K562 (cell line): ENCODE results near the gene CDC42BPB. TPM values are rescaled to one million over a fixed set of nuclear protein-coding genes. Genes with fewer than 3 reads are reported as not detected.

ENCODE experiments used
- ATAC-seq: fragments of 200-7000 bp; cut with Tn5 transposase; 3 replicates; pipeline ENCODE4 v1.9.1; 2020; ENCODE audit warnings: moderate library complexity
- BruUV-seq: library from RNA; stranded (reverse); fragments of 400-500 nt; replicated peaks from 2 replicates; lab custom pipeline; 2021; lab: Mats Ljungman, UMichigan
- CTCF ChIA-PET: fragments of 300-600 bp; formaldehyde crosslinking; extraction: SDS; loops from one replicate; lab custom pipeline; 2021; ENCODE audit warnings: low intra/inter-chr PET ratio; lab: Yijun Ruan, JAX
- POLR2A ChIA-PET: fragments of 300-600, 350-650 bp; sonication (Branson Sonifier 250); formaldehyde crosslinking; extraction: SDS; loops from one replicate; lab custom pipeline; 2021; ENCODE audit warnings: antibody characterized with exemption, inconsistent platforms; lab: Yijun Ruan, JAX
- DNase-seq, 4 experiments: peaks; one replicate each; pipeline versions ENCODE4 v3.0.0 to v3.0.0-alpha.2; 2011 to 2018; ENCODE audit warnings: low spot score in 3 of 4, mixed read lengths in 3 of 4; ENCODE audit errors: extremely low read depth in 1 of 4
- FAIRE-seq: peaks from 2 replicates; lab custom pipeline; 2011; peaks lifted over from hg19 to GRCh38; lab: Jason Lieb, UNC
- H2AFZ ChIP-seq: 2 replicates; pipeline ENCODE4 v1.6.0; 2011; ENCODE audit warnings: low read depth, low read length, control low read depth, inconsistent platforms
- H3K27ac ChIP-seq: fragments of 200-600 bp; 3 replicates; pipeline ENCODE4 v1.8.0; 2011; ENCODE audit warnings: low read depth, mild to moderate bottlenecking, control low read depth, inconsistent platforms, low read length, moderate library complexity, mixed read lengths; ENCODE audit errors: extremely low read depth
- H3K27me3 ChIP-seq, 2 experiments: fragments of 300-600 bp in 1 of 2; 2 replicates in 1 of 2; 3 replicates in 1 of 2; pipeline versions ENCODE4 v1.6.0 to v1.8.0; 2011; ENCODE audit warnings: inconsistent platforms in 2 of 2, low read length in 2 of 2, mild to moderate bottlenecking in 1 of 2, mixed read lengths in 1 of 2, moderate library complexity in 1 of 2; ENCODE audit not compliant: control insufficient read depth in 2 of 2, insufficient read depth in 2 of 2
- H3K36me3 ChIP-seq: fragments of 300-600 bp; 3 replicates; pipeline ENCODE4 v1.8.0; 2011; ENCODE audit warnings: mild to moderate bottlenecking, low read length, inconsistent platforms; ENCODE audit not compliant: control insufficient read depth, insufficient read depth
- H3K4me1 ChIP-seq, 2 experiments: fragments of 200-600 bp in 1 of 2; replicated peaks in 1 of 2; 2 replicates in 1 of 2; 3 replicates in 1 of 2; pipeline versions ENCODE4 v1.5.1 to v1.8.0; 2011; ENCODE audit warnings: inconsistent platforms in 2 of 2, low read length in 2 of 2, mild to moderate bottlenecking in 1 of 2, mixed read lengths in 1 of 2, moderate library complexity in 1 of 2; ENCODE audit not compliant: control insufficient read depth in 2 of 2, insufficient read depth in 2 of 2
- H3K4me2 ChIP-seq: 2 replicates; pipeline ENCODE4 v1.6.1; 2011; ENCODE audit warnings: low read length, control low read depth, inconsistent platforms, mixed read lengths; ENCODE audit not compliant: insufficient read depth
- H3K4me3 ChIP-seq: fragments of 200-600 bp; sonication (generic), shearing (Covaris generic); 2 replicates; pipeline ENCODE4 v1.5.1; 2016; ENCODE audit warnings: control low read depth, inconsistent platforms
- H3K79me2 ChIP-seq: fragments of 200-600 bp; 3 replicates; pipeline ENCODE4 v1.8.0; 2011; ENCODE audit warnings: low read length, inconsistent platforms; ENCODE audit not compliant: control insufficient read depth, insufficient read depth
- H3K9ac ChIP-seq, 2 experiments: 2 replicates each; pipeline versions ENCODE4 v1.6.0 to v1.6.1; 2011; ENCODE audit warnings: low read depth in 2 of 2, low read length in 2 of 2, control low read depth in 1 of 2, inconsistent platforms in 1 of 2, mild to moderate bottlenecking in 1 of 2, mixed read lengths in 1 of 2; ENCODE audit not compliant: insufficient read depth in 1 of 2
- H3K9me1 ChIP-seq: one replicate; pipeline ENCODE4 v1.6.0; 2011; ENCODE audit warnings: inconsistent platforms, mild to moderate bottlenecking, low read length, moderate library complexity; ENCODE audit not compliant: control insufficient read depth, insufficient read depth
- H3K9me3 ChIP-seq: replicated peaks from 2 replicates; pipeline ENCODE4 v1.5.1; 2011; ENCODE audit warnings: low read depth, low read length, inconsistent platforms; ENCODE audit not compliant: control insufficient read depth, insufficient read depth
- H4K20me1 ChIP-seq: replicated peaks from 2 replicates; pipeline ENCODE4 v1.6.1; 2011; ENCODE audit warnings: low read length, inconsistent platforms, mixed read lengths; ENCODE audit not compliant: control insufficient read depth, insufficient read depth
- DACH1 ChIP-seq: fragments of 450-650 bp; IDR thresholded peaks from 2 replicates; pipeline ENCODE4 v1.6.1; 2018; ENCODE audit not compliant: partially characterized antibody
- GABPB1 ChIP-seq: sonication (generic); formaldehyde crosslinking; IDR thresholded peaks from 2 replicates; pipeline ENCODE4 v1.8.0; 2022; ENCODE audit warnings: mild to moderate bottlenecking, missing genetic modification reagents
- HDGF ChIP-seq: fragments of 450-650 bp; IDR thresholded peaks from 2 replicates; pipeline ENCODE4 v1.6.1; 2016
- HNRNPUL1 ChIP-seq: fragments of 200-400 bp; formaldehyde crosslinking; IDR thresholded peaks from 2 replicates; pipeline ENCODE4 v1.6.1; 2017; ENCODE audit warnings: low read length
- MCM5 ChIP-seq: fragments of 450-650 bp; IDR thresholded peaks from 2 replicates; pipeline ENCODE4 v1.6.1; 2016; ENCODE audit warnings: low read depth
- MEF2A ChIP-seq: IDR thresholded peaks from 2 replicates; pipeline ENCODE4 v1.6.1; 2011; ENCODE audit warnings: low read depth, mild to moderate bottlenecking, low read length, moderate library complexity; ENCODE audit not compliant: control insufficient read depth
- MTA2 ChIP-seq: fragments of 450-650 bp; IDR thresholded peaks from 2 replicates; pipeline ENCODE4 v1.6.1; 2016; ENCODE audit warnings: low read depth
- PHF8 ChIP-seq: fragments of 200-600 bp; sonication (generic); IDR thresholded peaks from 2 replicates; pipeline ENCODE4 v1.6.1; 2012; ENCODE audit warnings: mixed run types, mild to moderate bottlenecking, inconsistent platforms, low read length, moderate library complexity, borderline replicate concordance
- RHOXF2B ChIP-seq: fragments of 250-450 bp; sonication (Bioruptor Pico); conservative IDR thresholded peaks from 2 replicates; pipeline ENCODE4 v1.5.1; 2021
- ZFP36 ChIP-seq: fragments of 150-350 bp; IDR thresholded peaks from 2 replicates; pipeline ENCODE4 v1.6.1; 2018; ENCODE audit warnings: low read length, low read depth; ENCODE audit not compliant: partially characterized antibody
- ZNF431 ChIP-seq: sonication (generic); formaldehyde crosslinking; IDR thresholded peaks from 2 replicates; pipeline ENCODE4 v1.8.0; 2022; ENCODE audit warnings: mild to moderate bottlenecking, missing genetic modification reagents
- ZNF436 ChIP-seq: fragments of 250-450, 450-650 bp; sonication (Bioruptor Pico); formaldehyde crosslinking; IDR thresholded peaks from 2 replicates; pipeline ENCODE4 v1.7.0; 2020; ENCODE audit warnings: mild to moderate bottlenecking
- WGBS: fragments of 100-300 bp; shearing (Covaris generic); methylation state at CpG from one replicate; pipeline ENCODE4 v1.1.6; 2016; ENCODE audit warnings: low coverage, mixed read lengths; ENCODE audit not compliant: insufficient coverage; ENCODE audit errors: missing lambda C conversion rate; 5-methylcytosine and 5-hydroxymethylcytosine counted together
- in situ Hi-C: fragments of 300-500 bp; cut with MboI; formaldehyde crosslinking; loops from 4 replicates; pipeline ENCODE4 v1.15.0; 2018; ENCODE audit warnings: inconsistent platforms, mixed read lengths
- intact Hi-C: fragments of 100-400 bp; cut with micrococcal nuclease; formaldehyde crosslinking; loops from 2 replicates; pipeline ENCODE4 v1.14.2; 2022
- polyA plus RNA-seq, 8 experiments: library from polyadenylated mRNA; depleted of rRNA in 4 of 8; stranded (reverse) in 5 of 8; unstranded in 3 of 8; fragments of >200 nt; fragmentation: Nextera tagmentation in 2 of 8; fragmentation: Illumina TruSeq in 1 of 8; extraction: Ambion mirVana in 2 of 8; extraction: Trizol in 1 of 8; gene quantifications; 2 replicates each; pipeline versions ENCODE4 v1.2.1 to v1.2.3, GENCODE V29; 2011 to 2014; ENCODE audit warnings: inconsistent platforms in 1 of 8, missing spikeins in 1 of 8
- total RNA-seq, 7 experiments: library from RNA; depleted of rRNA in 6 of 7; stranded (reverse); fragments of >200 nt in 6 of 7; fragmentation: Illumina TruSeq in 2 of 7; extraction: Trizol in 2 of 7; gene quantifications; 2 replicates each; pipeline versions ENCODE4 v1.2.1 to v1.2.3, GENCODE V29; 2011 to 2021; ENCODE audit warnings: low replicate concordance in 1 of 7
- TF ChIP-seq, protein P1 (sequence below): sonication (generic); formaldehyde crosslinking; IDR thresholded peaks from 2 replicates; pipeline ENCODE4 v1.8.0; 2022; ENCODE audit warnings: mild to moderate bottlenecking, missing genetic modification reagents

The CDC42BPB gene
- total and polyA plus RNA-seq, 9 of the 15 experiments (the other 6 are each of a cell fraction or from before 2014, with no cell fraction given): 0.07 to 24.3 (median 12.6) TPM

DNA sequence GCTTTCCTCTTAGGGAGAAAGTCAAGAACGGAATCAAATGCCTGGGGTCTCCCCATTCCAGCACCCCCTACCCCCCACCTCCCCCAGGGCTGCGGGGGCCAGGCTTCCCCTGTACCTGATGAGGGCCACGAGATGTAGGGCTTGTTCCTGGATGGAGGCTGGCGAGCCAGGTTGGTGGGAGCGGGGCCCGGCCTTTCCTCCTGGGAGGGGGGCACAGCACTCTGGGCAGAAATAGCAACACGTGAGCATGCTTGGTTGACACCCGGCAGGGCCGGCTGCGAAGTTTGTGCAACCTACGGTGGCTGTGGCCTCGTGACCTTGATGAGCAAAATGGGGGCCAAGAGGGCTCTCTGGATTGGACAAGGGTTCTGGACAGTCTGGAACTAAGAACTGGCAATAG lies 119.2 kb downstream of the CDC42BPB start:
- in situ Hi-C loops: no loop called here
- Histone ChIP-seq H3K27ac (no peak overlapping the region), H3K36me3 (peaks cover 3% of the 10 kb centered on the region; the same call in 1 of the 3 replicates), H3K79me2 (no peaks in the 10 kb centered on the region), H3K27me3 (no peaks in the 10 kb centered on the region), H3K4me3 (no peak overlapping the region), H3K4me2 (no peak overlapping the region), H3K9ac (no peak overlapping the region), H2AFZ (no peak overlapping the region), H4K20me1 (no peaks in the 10 kb centered on the region), H3K4me1 (peaks cover 4 to 19% of the 10 kb centered on the region in 2 experiments; a peak in 3 of 5 replicates), H3K9me3 (no peaks in the 10 kb centered on the region), H3K9me1 (no peaks in the 10 kb centered on the region)
- ATAC-seq (no peak), FAIRE-seq (no peak), DNase-seq (no peak)
- WGBS: 100% methylated on average over 2 of the region's 12 CpGs
- no TSS peak for BruUV-seq
- ChIA-PET POLR2A (no interaction called here), CTCF (no interaction called here)
- TF ChIP-seq MEF2A: no peak
- no peak for TF ChIP-seq ZNF436 (CRISPR knock-in tag)
- no peak for TF ChIP-seq PHF8
- TF ChIP-seq GABPB1 (CRISPR knock-in tag): no peak
- TF ChIP-seq HNRNPUL1: no peak
- TF ChIP-seq MTA2: no peak
- TF ChIP-seq HDGF: no peak
- no peak for TF ChIP-seq ZNF431
- TF ChIP-seq, protein P1, sequence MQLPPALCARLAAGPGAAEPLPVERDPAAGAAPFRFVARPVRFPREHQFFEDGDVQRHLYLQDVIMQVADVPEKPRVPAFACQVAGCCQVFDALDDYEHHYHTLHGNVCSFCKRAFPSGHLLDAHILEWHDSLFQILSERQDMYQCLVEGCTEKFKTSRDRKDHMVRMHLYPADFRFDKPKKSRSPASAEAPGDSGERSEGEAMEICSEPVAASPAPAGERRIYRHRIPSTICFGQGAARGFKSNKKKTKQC (CRISPR knock-in tag): no peak
- TF ChIP-seq MCM5: no peak
- no peak for TF ChIP-seq DACH1
- no peak for TF ChIP-seq RHOXF2B (CRISPR knock-in tag)
- TF ChIP-seq ZFP36: no peak
- intact Hi-C loops: no loop called here
